IMR-90 (cell line): ENCODE data around the gene FAM53B. TPM values are rescaled to one million over a fixed set of nuclear protein-coding genes. Genes with fewer than 3 reads are reported as not detected.

Experiments used
- ATAC-seq: fragments of 200-7000 bp; cut with Tn5 transposase; 2 replicates; pipeline ENCODE4 v1.9.1; 2020; ENCODE audit warnings: low read depth, mild to moderate bottlenecking, moderate library complexity
- BruUV-seq: library from RNA; stranded (reverse); fragments of 400-500 nt; replicated peaks from 2 replicates; lab custom pipeline; 2021; lab: Mats Ljungman, UMichigan
- CTCF ChIA-PET: fragments of 300-600 bp; formaldehyde crosslinking; extraction: SDS; loops from one replicate; lab custom pipeline; 2021; ENCODE audit warnings: antibody characterized with exemption; lab: Yijun Ruan, JAX
- POLR2A ChIA-PET: fragments of 300-600 bp; sonication (Branson Sonifier 250); formaldehyde crosslinking; loops from one replicate; lab custom pipeline; 2022; ENCODE audit warnings: antibody characterized with exemption; ENCODE audit not compliant: unreplicated experiment; lab: Charles Lee
- DNase-seq: peaks from one replicate; pipeline ENCODE4 v3.0.0; 2013
- H2AFZ ChIP-seq: replicated peaks from 2 replicates; pipeline ENCODE3; 2013; ENCODE audit warnings: low read length, mild to moderate bottlenecking; ENCODE audit not compliant: poor library complexity
- H2AK5ac ChIP-seq: 2 replicates; pipeline ENCODE4 v1.6.1; 2013; ENCODE audit warnings: low read depth, low read length, inconsistent platforms
- H2AK9ac ChIP-seq: replicated peaks from 2 replicates; pipeline ENCODE3; 2013; ENCODE audit warnings: mild to moderate bottlenecking, low read depth, low read length, moderate library complexity; ENCODE audit not compliant: poor library complexity
- H2BK120ac ChIP-seq: 2 replicates; pipeline ENCODE4 v1.6.1; 2013; ENCODE audit warnings: low read depth, low read length, inconsistent platforms
- H2BK15ac ChIP-seq: 3 replicates; pipeline ENCODE4 v1.6.1; 2013; ENCODE audit warnings: low read depth, low read length, inconsistent platforms
- H2BK20ac ChIP-seq: 2 replicates; pipeline ENCODE4 v1.6.1; 2013; ENCODE audit warnings: low read depth, mild to moderate bottlenecking, inconsistent platforms, low read length, moderate library complexity
- H2BK5ac ChIP-seq: 2 replicates; pipeline ENCODE4 v1.6.1; 2013; ENCODE audit warnings: mild to moderate bottlenecking, low read depth, low read length, inconsistent platforms; ENCODE audit not compliant: poor library complexity, severe bottlenecking
- H3K14ac ChIP-seq: replicated peaks from 2 replicates; pipeline ENCODE4 v1.6.1; 2013; ENCODE audit warnings: low read depth, low read length, inconsistent platforms
- H3K18ac ChIP-seq: 2 replicates; pipeline ENCODE4 v1.6.1; 2013; ENCODE audit warnings: low read depth, low read length, control low read depth
- H3K23ac ChIP-seq: 2 replicates; pipeline ENCODE4 v1.6.1; 2013; ENCODE audit warnings: low read depth, low read length, inconsistent platforms
- H3K27ac ChIP-seq: 2 replicates; pipeline ENCODE4 v1.5.1; 2013; ENCODE audit warnings: mild to moderate bottlenecking, control low read depth, low read length; ENCODE audit not compliant: insufficient read depth
- H3K27me3 ChIP-seq: 2 replicates; pipeline ENCODE4 v1.6.1; 2013; ENCODE audit warnings: low read length; ENCODE audit not compliant: control insufficient read depth, insufficient read depth
- H3K36me3 ChIP-seq: 2 replicates; pipeline ENCODE4 v1.6.1; 2013; ENCODE audit warnings: low read length, mixed read lengths; ENCODE audit not compliant: control insufficient read depth, insufficient read depth
- H3K4ac ChIP-seq: 2 replicates; pipeline ENCODE4 v1.6.1; 2013; ENCODE audit warnings: low read depth, low read length, inconsistent platforms
- H3K4me1 ChIP-seq: 2 replicates; pipeline ENCODE4 v1.6.1; 2013; ENCODE audit warnings: low read length, mixed read lengths; ENCODE audit not compliant: control insufficient read depth, insufficient read depth
- H3K4me2 ChIP-seq: 2 replicates; pipeline ENCODE4 v1.6.1; 2013; ENCODE audit warnings: low read depth, mild to moderate bottlenecking, control low read depth, low read length, moderate library complexity
- H3K4me3 ChIP-seq: 2 replicates; pipeline ENCODE4 v1.5.1; 2013; ENCODE audit warnings: low read depth, mild to moderate bottlenecking, control low read depth, low read length, moderate library complexity; ENCODE audit not compliant: insufficient read depth
- H3K56ac ChIP-seq: 2 replicates; pipeline ENCODE4 v1.6.1; 2013; ENCODE audit warnings: low read length, inconsistent platforms; ENCODE audit not compliant: insufficient read depth; ENCODE audit errors: extremely low read depth
- H3K79me1 ChIP-seq, 2 experiments: 2 replicates each; pipeline ENCODE4 v1.6.1; 2013; ENCODE audit warnings: low read length in 2 of 2, inconsistent platforms in 1 of 2, low read depth in 1 of 2
- H3K9ac ChIP-seq: 2 replicates; pipeline ENCODE4 v1.6.1; 2013; ENCODE audit warnings: low read depth, low read length, control low read depth
- H3K9me1 ChIP-seq: 2 replicates; pipeline ENCODE4 v1.6.1; 2013; ENCODE audit warnings: low read length, inconsistent platforms; ENCODE audit not compliant: insufficient read depth
- H3K9me3 ChIP-seq: 2 replicates; pipeline ENCODE4 v1.6.1; 2013; ENCODE audit warnings: low read length; ENCODE audit not compliant: control insufficient read depth, insufficient read depth
- H4K20me1 ChIP-seq: 2 replicates; pipeline ENCODE4 v1.6.1; 2013; ENCODE audit warnings: low read length, inconsistent platforms; ENCODE audit not compliant: insufficient read depth
- H4K5ac ChIP-seq: 2 replicates; pipeline ENCODE4 v1.6.1; 2013; ENCODE audit warnings: mild to moderate bottlenecking, low read depth, low read length, control low read depth
- H4K8ac ChIP-seq, 2 experiments: 2 replicates each; pipeline ENCODE4 v1.6.1; 2013; ENCODE audit warnings: low read depth in 2 of 2, low read length in 2 of 2, control low read depth in 1 of 2, inconsistent platforms in 1 of 2
- H4K91ac ChIP-seq: 2 replicates; pipeline ENCODE4 v1.6.1; 2013; ENCODE audit warnings: low read depth, low read length, inconsistent platforms; ENCODE audit not compliant: insufficient read depth
- BHLHE40 ChIP-seq: fragments of 150-350 bp; IDR thresholded peaks from 2 replicates; pipeline ENCODE4 v1.6.1; 2016; ENCODE audit warnings: mild to moderate bottlenecking, low read depth, low read length
- CTCF ChIP-seq: conservative IDR thresholded peaks from 2 replicates; pipeline ENCODE4 v1.5.1; 2012; ENCODE audit warnings: mild to moderate bottlenecking, low read depth, low read length, improper control_type of control experiment
- ELK1 ChIP-seq: fragments of 150-350 bp; IDR thresholded peaks from 2 replicates; pipeline ENCODE4 v1.6.1; 2016; ENCODE audit warnings: low read depth, mild to moderate bottlenecking, low read length, moderate library complexity, borderline replicate concordance
- MAZ ChIP-seq: IDR thresholded peaks from 2 replicates; pipeline ENCODE4 v1.6.1; 2012; ENCODE audit warnings: low read depth, mild to moderate bottlenecking, low read length, improper control_type of control experiment, moderate library complexity, borderline replicate concordance
- NFE2L2 ChIP-seq: fragments of 150-350 bp; IDR thresholded peaks from 2 replicates; pipeline ENCODE4 v1.6.1; 2016; ENCODE audit warnings: low read depth, mild to moderate bottlenecking, low read length
- POLR2A ChIP-seq: IDR thresholded peaks from 2 replicates; pipeline ENCODE4 v1.6.1; 2012; ENCODE audit warnings: mild to moderate bottlenecking, low read depth, low read length
- RAD21 ChIP-seq: IDR thresholded peaks from 2 replicates; pipeline ENCODE4 v1.6.1; 2012; ENCODE audit warnings: low read length, improper control_type of control experiment
- RFX5 ChIP-seq: IDR thresholded peaks from 2 replicates; pipeline ENCODE4 v1.8.0; 2012; ENCODE audit warnings: low read depth, mild to moderate bottlenecking, low read length, moderate library complexity
- WGBS, 2 experiments: methylation state at CpG; one replicate each; pipeline versions ENCODE4 v1.1.5 to v1.1.7; 2013; ENCODE audit warnings: missing lambda C conversion rate in 2 of 2; ENCODE audit not compliant: insufficient read length in 1 of 2; ENCODE audit errors: extremely low coverage in 2 of 2; 5-methylcytosine and 5-hydroxymethylcytosine counted together
- dilution Hi-C: fragments of 300-500 bp; cut with HindIII; formaldehyde crosslinking; loops from one replicate; pipeline ENCODE4 v1.14.3; 2018; ENCODE audit warnings: low sequenced_read_pairs; ENCODE audit not compliant: unreplicated experiment
- in situ Hi-C: fragments of 300-500 bp; cut with MboI; formaldehyde crosslinking; loops from 3 replicates; pipeline ENCODE4 v1.14.3; 2019; ENCODE audit warnings: low sequenced_read_pairs, inconsistent platforms, mixed read lengths
- intact Hi-C: fragments of 100-400 bp; cut with micrococcal nuclease; formaldehyde crosslinking; loops from 2 replicates; pipeline ENCODE4 v1.10.0; 2022
- polyA plus RNA-seq, 3 experiments: library from polyadenylated mRNA; depleted of rRNA; stranded (reverse); fragments of >200 nt; gene quantifications; 2 replicates each; pipeline ENCODE4 v1.2.3, GENCODE V29; 2012; ENCODE audit warnings: low replicate concordance in 1 of 3
- total RNA-seq: library from RNA; depleted of rRNA; stranded (reverse); fragments of >200 nt; gene quantifications from 2 replicates; pipeline ENCODE4 v1.2.3, GENCODE V29; 2012

FAM53B gene
- total and polyA plus RNA-seq, 2 of the 4 experiments (the other 2 are of a cell fraction) = 3.8 to 5.7 TPM

- in situ Hi-C loops = no loop called here
- dilution Hi-C loops = no loop called here
- H2AK9ac ChIP-seq = peak overlapping the region; percentile 26
These were observed 31.3 kb downstream of the FAM53B start for GRCh38 chr10:124712704-124713407.

More at GRCh38 chr10:124712704-124713407, 31.3 kb downstream of the FAM53B start:
- Histone ChIP-seq H3K27me3 (no peaks in the 10 kb centered on the region), H3K4ac (no peak overlapping the region), H4K5ac (no peak overlapping the region), H3K9ac (no peak overlapping the region), H4K20me1 (no peaks in the 10 kb centered on the region; the same call in 1 of the 2 replicates), H2BK15ac (no peak overlapping the region), H3K79me1 (peaks cover 5 to 12% of the 10 kb centered on the region in 2 experiments; a peak in 3 of 4 replicates), H3K36me3 (no peaks in the 10 kb centered on the region), H3K18ac (no peak overlapping the region), H3K9me1 (peaks cover 7% of the 10 kb centered on the region; the same call in 1 of the 2 replicates), H3K14ac (no peak overlapping the region), H3K23ac (no peak overlapping the region), H3K27ac (no peak overlapping the region), H2AFZ (no peak overlapping the region), H4K91ac (no peak overlapping the region), H3K56ac (no peak overlapping the region), H2BK20ac (no peak overlapping the region), H2AK5ac (no peak overlapping the region), H4K8ac (no peak overlapping the region), H2BK120ac (no peak overlapping the region), H2BK5ac (no peak overlapping the region), H3K4me2 (no peak overlapping the region), H3K4me3 (no peak overlapping the region), H3K4me1 (peaks cover 7% of the 10 kb centered on the region; the same call in 1 of the 2 replicates), H3K9me3 (no peaks in the 10 kb centered on the region)
- no peak for TF ChIP-seq RFX5
- TF ChIP-seq MAZ = no peak
- no peak for TF ChIP-seq CTCF
- TF ChIP-seq NFE2L2 = no peak
- no peak for TF ChIP-seq POLR2A
- TF ChIP-seq BHLHE40 = no peak
- no peak for TF ChIP-seq ELK1
- no peak for TF ChIP-seq RAD21
- ChIA-PET CTCF (no interaction called here), POLR2A (no interaction called here)
- no CpG with 5 or more reads among the region's 5 CpGs for whole genome bisulfite sequencing, 2 experiments
- intact Hi-C loops = no loop called here
- DNase-seq = no peak
- no TSS peak for BruUV-seq
- ATAC-seq = no peak
